GM18499 (cell line): ENCODE measurements around the gene NOL8.

Source experiments
- ATAC-seq: cut with Tn5 transposase; IDR thresholded peaks from one replicate; pipeline ENCODE4 v1.9.1; 2021; ENCODE audit warnings: moderate number of reproducible peaks; ENCODE audit not compliant: insufficient read depth, unreplicated experiment

Gene NOL8

DNA sequence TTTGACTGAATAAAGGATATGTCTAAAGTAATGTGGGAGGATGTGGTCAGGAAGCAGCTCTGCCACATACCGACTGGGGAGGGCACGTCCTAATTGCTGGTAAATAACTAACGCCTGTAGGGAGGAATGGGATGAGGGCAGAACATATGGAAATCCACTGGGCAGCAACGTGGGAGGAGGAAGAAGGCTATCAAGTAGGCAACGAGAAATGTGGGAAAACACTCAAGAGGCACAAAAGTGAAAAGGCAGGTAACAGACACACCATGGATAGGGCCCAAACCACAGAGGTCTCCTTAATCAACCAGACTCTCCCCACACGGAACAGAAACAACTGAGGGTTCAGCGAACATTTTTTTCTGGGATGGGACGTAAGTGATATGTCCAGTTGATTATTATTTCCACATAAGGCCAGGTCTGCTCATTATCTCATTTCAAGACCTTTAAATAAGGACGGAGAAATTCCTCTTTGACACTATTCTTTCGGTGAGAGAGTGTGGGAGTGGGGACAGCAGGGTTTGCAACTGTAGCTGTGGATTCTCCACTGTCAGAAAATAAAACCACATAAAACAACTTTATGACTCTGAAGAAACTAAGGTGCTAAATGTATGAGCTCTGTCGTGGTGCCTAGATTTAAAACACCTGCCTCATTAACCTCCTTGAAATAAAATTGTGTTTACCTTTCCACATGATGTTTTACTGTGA is 48.7 kb downstream of the NOL8 start:
- no peak for ATAC-seq

DNA sequence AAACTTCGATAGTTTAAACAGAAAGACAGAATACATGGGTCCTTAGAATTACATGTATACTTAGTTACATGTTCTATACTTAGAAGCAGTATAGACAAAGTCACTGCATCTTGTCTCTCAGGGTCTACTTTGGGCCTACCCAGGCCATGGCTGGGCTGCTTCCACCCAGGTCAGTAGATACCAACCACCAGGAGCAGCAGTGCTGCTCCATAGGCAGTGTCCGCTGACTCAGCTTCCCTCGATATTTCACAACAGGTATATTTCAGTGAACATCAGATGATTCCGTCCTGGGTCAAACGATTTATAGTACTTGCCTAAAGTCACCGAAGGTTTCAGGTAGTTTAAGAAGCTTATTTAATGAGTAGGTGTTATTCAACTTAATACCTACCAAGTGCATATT is 49.6 kb downstream of the NOL8 start:
- no peak for ATAC-seq

DNA sequence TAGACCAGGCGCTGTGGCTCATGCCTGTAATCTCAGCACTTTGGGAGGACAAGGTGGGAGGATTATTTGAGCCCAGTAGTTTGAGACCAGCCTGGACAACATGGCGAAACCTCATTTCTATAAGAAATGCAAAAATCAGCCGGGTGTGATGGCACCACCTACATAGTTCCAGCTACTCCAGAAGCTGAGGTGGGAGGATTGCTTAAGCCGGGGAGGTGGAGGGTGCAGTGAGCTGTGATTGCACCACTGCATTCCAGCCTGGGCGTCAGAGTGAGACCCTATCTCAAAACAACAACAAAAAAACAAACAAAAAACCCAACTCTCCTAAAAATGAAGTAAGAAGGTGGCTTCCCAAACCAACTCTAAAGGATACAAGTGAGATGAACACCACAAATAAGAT is 54.6 kb downstream of the NOL8 start:
- ATAC-seq, result no peak

DNA sequence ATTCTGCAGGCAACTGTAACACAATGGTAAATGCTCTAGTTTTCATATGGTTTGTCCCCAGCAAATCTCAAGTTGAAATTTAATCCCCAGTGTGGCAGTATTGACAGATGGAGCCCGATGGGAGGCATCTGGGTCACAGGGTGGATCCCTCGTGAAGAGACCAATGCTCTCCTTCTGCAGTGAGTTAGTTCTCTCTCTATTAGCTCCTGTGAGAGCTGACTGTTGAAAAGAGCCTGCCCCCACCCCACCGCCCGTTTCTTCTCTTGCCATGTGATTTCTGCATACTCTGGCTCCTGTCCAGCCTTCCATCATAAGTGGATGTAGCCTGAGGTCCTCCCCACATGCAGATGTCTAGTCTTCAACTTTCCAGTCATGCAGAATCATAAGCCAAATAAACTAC is 58.7 kb downstream of the NOL8 start:
- ATAC-seq, result no peak

DNA sequence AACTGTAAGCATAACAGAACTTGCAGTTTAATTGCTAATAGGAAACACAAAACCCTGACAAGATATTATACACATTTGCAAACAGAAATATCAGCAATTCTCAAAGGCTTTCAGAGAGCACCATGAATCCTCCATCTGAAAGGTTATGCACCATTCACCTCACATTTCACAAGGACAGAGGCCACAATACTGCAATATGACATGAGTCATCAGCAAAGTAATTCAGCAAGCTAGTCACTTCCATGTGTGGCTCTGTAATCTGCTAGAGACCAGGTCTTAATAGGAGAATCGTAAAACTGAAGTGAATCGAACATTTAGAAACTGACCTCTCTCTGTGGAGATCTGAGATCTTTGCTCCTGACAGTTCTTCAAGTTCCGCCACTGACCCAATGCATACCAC is 60.0 kb downstream of the NOL8 start:
- no peak for ATAC-seq

DNA sequence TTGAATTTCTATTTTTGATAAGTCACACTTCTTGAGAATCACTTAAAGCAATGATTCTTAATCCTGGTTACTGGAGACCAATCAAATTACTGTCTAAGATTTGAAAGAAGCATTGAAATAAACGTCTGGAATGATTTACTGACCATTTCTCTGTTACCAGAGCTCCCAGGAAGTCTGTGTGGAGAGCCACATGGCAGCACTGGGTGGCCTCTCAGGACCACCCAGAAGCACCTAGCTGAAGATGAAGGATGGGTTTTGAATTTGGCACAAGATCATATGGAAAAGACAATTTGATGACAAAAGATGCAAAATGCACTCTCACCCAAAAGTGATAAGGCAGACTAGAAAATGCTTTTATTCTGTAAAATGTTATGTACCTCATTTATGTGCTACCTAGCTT is 62.0 kb downstream of the NOL8 start:
- no peak for ATAC-seq

DNA sequence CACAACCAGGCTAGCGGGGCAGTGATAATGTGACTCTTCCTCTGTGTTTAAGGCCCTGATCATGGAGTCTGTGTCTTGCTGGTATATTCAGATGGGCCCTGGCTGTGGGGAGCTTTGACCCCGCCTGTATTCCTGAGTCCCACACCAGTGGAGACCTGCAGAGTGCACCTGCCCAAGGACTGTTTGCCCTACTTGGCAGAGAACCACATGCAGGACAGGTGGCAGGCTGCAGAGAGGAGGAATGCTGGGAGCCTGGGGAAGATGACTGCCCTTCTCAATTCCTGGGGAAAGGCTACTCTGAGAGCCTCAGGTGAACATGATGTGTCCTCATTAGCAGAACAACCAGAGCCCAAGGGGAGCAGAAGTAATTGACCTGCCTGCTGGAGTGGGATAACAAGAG is 67.8 kb downstream of the NOL8 start:
- ATAC-seq, result no peak

DNA sequence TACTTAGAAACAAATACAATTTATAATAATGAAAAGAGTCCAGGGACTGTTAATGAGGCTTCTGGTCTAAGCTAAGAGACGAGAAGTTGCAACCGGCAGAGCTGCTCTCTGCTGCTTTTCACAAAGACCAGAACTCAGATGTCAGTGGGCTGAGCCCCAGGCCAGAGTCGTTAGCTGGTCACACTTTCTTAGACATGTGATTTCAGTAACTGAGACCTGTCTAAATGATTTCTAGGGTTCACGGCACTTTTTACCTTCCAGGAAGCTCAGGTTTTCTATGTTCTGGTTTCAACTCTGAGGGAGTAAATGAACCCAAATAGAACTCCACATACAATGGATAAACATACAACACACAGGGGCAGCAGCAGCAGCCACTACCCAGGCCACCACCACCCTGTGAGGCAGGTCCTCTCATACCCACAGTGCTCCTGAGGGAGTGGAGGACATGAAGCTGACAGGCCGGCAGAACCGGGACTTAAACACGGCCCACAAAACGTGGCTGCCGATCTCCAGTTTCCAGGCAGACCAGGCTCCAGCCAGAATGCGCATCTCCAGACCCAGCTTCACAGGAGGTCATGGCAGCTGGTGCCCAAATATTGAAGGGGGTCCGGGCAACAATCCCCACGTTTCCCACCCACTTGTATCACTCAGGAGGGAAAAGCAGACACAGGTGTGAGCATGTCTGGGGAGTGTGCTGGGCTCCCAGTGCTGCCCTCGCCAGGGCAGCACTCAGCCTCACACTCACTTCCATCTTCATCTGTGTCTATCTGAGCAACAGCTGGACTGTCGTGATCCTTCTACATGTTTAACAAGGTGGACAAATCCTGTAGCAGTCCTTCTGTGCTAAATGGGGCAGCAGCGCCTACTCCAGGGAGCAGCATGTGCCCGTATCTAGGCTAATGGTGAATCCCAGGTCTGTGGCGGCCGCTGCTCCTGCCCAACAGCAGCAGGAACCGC is 70.5 kb downstream of the NOL8 start:
- ATAC-seq, result no peak

DNA sequence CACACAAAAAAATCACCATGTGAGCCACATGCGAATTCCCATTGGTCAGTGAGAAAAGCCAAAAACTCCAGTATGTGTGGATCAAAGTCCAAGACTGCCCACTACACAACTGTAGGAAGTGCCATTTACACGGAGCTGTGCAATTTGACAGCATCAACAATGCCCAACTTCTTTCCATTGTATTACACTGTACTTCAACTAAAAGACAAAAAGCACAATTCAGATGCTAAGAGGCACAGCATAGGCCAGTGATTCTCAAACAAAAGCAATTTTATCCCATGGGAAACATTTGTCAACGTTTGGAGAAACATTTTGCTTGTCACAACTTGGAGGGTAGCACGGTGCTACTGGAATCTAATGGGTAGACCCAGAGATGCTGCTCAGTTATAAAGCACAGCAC is 71.5 kb downstream of the NOL8 start:
- ATAC-seq, result no peak

DNA sequence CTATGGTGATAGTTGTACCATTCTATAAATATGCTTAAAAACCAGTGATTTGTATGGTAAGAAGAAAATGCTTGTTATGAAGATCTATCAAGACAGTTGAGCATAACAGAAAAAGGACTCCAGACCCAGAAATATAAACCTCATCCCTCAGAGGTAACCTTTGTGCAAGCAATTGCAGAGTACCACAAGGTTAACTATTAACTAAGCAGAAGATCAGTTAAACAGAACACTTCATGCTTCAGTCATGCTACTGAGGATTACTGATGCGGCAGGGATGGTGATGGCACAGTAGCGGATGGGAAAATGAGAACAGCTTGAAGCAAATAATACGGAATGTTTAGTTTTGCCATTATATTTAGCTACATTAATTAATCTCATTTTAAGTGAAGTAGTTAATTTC is 77.2 kb downstream of the NOL8 start:
- no peak for ATAC-seq
